Stimulated activated CD4-positive, alpha-beta T cell treated with anti-CD3 and anti-CD28 coated beads, TNF-alpha, amount 100 ng/mL, for 1 hour (primary cell): Measurements from ENCODE around the gene M1AP.
A peak's percentile ranks its signal among the peaks of the same experiment; 100 is the strongest.

Experiments used
- DNase-seq, 3 donors: peaks; one replicate each; pipeline ENCODE4 v3.0.0-alpha.2; 2020; ENCODE audit warnings: low read depth in 3 of 3, low spot score in 1 of 3

The M1AP gene

DNA sequence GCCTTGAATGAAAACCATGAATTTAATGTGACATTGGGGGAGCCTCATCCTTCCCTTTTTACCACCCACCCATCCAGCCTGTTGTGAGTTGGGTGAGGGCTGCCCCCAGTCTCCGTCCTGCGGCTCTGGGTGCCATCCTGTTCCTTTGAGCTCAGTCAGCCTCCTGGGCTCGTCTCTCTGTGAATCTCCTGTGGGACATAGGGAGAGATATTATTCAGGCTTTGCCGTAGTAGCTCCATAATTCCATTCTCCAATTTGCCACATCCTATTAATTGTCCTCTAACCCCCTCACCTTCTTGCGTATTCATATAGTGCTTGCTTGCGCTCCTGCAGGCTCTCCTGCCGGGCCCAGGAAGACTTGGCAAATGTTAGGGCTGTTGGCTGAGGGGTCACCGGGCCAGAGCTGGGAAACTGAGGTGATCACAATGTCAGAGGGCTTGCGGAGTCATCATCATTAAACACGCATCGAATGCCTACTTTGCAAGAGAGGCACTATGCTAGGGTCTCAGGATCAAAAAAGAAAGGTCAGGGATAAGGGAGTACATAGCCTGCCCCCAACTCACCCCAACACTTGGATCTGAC lies 121.4 kb downstream of the M1AP start:
- DNase-seq: no peak

DNA sequence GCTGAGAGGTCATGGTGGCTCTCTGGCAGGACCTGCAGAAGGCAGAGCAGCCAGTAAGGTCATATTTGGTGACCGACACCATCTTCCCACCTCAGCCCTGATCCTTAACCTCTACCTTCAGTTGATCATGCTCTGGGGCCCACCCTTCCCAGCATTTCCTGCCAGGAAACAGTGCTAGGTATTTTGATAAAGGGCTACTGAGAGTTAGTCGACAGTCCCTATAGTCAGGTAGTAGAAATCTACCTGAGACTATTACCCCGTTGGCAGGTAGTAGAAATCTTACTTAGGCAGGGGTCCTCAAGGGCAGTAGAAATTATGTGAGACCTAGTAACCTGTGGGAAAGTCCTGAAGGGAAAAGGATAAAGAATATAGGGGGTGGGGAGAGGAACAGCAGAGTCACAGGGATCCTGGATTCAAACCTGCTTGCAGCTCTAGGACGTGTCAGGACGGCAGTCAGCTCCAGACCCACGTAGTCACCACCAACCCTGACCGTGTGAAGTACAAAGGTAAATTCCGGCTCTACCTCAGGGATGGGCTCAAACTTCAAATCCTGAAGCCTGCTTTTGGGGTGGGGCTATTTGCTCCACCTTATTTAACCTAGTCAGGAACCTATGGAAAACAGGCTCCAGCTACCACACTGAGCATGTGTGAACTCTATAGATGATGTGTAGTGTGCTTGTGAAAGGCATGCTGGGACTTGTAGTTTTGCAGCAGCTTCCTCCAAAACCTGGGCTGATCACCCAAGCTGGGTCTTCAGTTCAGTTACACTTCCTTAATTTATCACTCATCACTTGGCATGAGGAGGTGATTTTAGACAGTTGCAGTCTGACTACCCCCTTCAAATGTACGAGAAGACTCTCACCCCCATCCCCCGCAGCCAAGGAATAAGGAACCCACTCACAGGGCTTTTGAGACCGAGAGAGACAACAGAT lies 122.1 kb downstream of the M1AP start, which contains the start of gene DQX1:
Gene DQX1, minus strand, starts transcription at position 515 of the 932 bp plus-strand sequence. Its CDS starts 502 bp downstream, at position 13.
- no peak for DNase-seq

DNA sequence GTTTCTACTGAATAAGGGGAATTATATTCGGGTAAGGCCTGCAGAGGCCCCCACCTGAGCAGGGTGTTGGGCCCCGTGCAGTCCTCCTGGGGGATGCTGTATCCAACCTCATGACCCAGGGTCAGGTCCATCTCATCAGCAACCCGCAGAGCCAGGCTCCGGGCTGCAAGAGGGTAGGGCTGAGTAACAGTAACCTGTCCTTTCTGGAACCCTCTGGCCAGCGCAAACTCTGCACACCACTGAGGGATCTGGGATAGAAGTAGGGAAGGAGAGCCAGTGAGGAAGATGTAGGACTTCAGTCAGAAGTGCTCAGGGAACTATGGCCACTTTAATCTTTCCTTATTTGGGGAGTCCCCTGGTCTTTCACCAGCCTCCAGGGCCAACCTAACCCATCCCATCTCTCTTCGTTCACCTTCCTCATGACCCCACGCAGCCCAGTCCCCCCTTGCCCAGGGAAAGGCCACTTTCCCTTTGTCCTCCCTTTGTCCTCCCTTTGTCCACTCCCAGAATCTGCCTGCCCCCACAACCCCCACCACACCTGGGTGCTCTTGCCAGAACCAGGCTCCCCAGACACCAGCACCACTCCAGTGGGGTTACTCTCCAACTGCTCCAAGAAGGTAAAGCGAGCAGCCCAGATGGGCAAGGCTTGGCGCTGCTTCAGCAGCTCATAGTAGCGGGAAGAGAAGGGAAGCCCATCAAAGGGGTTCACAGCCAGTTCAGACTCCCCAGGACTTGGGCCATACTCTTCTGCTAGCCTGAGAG lies 123.0 kb downstream of the M1AP start:
- no peak for DNase-seq

DNA sequence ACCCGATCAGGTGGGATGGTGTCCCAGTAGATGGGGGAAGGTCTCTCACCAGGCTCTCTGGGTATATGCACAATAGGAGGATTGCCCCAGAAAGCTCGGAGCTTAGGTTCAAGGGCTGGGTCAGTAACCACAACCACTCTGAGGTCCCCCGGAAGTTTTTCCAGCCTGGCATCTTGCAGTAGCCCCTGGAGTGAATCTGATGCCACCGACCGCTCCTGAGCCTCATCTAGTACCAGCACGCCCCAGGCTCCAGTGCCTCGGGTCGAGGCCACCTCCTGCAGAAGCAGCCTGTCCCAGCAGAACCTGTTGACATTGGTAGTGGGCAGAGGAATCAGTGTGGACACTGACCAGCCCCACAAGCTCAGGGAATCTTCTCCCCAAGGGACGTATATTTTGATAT lies 124.1 kb downstream of the M1AP start:
- no peak for DNase-seq

DNA sequence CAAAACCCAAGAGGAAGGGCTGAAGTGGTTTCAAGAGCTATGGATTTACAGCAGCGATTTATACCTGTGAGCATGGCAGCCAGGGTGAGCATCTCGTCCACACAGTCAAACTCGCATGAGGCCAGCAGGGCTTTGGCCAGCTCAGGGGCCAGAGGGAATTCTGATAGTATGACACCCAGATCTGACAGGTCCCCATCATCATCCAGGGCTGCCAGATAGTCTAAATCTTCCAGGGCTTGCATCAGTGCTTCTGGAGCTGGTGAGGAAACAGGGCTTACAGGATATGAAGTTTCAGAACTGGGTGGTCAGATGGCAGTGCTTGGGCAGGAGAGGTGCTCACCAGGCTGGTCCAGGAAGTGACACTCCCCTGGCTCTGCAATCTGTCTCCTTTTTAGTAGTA lies 125.6 kb downstream of the M1AP start:
- no peak for DNase-seq

DNA sequence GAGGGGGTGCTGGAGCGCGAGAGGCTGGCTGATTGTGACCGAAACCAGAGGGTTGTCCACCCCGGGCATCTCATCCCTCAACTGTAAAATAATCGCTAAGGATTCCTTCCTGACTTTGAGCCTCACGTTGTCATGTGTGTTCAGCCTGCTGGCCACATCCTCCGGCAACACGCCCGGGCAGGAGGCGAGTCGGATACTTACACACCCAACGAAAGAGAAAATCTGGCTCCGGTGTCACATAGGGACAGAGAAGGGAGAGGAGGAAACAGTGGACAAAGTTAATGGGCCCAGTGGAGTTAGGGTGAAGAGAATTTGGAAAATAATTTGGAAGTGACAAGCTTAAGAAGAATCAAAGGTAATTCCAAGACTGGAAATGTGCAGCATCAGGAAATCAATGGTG lies 131.5 kb downstream of the M1AP start:
- DNase-seq: no peak

DNA sequence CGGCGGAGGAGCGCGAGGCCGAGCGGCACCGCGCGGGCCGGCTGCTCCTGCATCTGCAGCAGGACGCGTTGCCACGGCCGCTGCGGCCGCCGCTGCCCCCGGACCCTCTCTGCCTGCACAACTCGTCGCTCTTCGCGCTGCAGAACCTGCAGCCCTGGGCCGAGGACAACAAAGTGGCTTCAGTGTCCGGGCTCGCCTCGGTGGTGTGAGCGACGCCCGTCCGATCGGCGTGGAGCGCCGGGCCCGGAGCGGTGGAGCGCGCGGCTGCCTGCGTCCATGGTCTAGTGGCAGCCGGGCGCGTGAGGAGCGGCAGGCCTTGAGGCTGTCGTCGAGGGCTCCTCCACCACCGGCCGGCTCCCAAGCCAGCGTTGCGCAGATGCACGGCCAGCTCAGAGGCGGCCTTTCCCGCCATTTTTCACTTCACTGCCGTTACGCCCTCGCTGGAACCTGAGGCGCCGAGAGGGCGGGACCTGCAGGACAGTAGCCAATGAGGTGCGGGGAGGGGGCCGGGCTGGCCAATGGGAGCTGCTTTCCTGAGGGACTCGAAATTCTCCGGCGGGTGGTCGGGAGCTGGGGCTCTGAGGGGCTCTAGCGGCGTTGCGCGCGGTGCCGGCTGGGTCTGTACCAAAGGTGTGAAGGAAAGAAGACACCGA lies 132.0 kb downstream of the M1AP start:
- peak in 2 of 3 donors; percentile 58 to 80 for DNase-seq

DNA sequence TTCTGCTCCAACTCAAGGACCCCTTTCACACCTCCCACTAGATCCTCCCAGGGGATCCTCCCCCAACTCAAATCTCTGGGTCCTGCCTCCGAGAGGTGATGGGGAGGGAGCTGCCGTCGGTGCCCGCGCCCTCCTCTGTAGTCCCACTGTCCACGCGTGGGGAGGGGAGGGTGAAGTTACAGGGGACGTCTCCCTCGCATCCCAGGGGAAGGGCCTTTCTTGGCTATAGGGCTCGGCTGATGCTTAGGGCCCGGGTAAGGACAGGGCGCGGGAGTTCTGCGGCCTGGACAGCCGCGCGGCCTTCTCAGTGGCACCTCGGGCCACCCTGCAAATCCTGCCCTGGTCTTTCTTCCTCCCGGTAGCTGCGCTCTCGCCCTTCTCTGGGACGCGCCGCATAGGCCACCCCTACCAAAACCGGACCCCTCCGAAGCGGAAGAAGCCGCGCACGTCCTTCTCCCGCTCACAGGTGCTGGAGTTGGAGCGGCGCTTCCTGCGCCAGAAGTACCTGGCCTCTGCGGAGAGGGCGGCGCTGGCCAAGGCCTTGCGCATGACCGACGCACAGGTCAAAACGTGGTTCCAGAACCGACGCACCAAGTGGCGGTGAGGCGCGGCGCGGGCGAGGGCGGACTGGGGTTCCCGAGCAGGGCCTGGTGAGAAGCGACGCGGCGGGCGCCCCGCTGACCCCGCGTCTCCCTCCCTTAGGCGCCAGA lies 132.7 kb downstream of the M1AP start:
- DNase-seq: no peak

DNA sequence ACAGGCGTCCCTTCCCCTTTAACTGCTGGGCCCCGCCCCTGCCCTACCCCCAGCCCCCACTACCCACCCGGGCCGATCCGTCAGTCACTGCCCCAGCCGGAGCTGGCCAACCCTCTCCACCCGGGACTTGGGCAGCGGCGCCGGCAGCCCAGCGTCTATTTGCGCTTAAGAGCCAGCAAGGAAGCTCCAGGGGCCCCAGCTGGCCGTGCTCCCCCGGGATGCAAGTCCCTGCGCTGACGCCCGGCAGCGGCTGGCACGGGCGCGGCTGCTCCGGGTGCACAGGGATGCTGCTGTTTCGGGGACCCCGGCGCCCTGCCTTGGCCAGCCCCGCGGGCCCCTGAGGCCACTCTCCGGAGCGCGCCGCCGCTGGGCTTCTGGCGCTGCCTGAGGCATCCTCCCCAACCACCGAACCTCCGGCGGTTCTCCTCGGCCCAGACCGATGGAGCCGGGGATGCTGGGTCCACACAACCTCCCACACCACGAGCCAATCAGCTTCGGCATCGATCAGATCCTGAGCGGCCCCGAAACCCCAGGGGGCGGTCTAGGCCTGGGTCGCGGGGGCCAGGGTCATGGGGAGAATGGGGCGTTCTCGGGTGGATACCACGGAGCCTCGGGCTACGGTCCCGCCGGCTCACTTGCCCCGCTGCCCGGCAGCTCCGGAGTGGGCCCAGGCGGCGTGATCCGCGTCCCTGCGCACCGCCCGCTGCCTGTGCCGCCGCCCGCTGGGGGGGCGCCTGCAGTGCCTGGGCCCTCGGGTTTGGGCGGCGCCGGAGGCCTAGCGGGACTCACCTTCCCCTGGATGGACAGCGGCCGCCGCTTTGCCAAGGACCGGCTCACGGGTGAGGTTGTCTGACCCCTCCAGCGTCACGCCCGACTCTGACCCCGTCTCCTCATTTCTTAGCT lies 133.5 kb downstream of the M1AP start, which contains the start of gene TLX2:
Gene TLX2, plus strand, starts transcription at position 83 of the 903 bp plus-strand sequence. Its CDS starts 357 bp downstream, at position 440.
- DNase-seq: no peak

DNA sequence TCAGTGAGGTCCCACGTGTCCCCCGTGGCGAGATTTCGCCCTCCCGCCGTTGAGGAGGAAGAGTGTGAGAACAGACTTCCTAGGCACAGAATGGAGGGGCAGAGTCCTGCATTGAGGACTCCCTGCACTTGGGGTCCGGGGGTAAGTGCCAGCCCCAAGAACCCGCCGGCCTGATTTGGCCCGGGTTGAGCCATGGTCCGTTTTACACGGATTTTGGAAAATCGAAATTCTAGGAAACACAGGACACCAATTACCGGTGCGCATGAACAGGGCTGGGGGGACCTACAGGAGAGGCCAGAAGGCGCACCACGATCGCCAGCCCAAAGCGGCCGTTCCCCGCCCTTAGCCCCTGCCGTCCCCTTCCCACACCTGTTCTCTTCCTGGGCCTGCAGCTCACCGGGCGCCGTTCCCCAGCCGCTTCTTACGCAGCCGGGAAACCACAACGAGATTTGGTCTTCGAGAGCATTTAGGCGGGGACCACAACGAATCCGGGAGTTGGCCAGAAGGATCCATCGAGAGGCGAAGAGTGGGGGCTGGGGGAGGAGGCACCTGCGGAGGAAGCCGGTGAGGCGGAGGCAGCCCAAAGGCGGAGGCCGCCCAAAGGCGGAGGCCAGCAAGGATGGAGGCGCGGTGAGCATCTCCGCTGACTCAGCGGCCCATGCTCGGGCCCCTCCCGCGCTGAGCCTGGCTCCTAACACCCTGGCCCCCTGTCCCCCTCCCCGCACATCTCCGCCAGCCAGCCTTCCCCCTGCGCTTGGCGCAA lies 134.3 kb downstream of the M1AP start:
- DNase-seq: no peak

DNA sequence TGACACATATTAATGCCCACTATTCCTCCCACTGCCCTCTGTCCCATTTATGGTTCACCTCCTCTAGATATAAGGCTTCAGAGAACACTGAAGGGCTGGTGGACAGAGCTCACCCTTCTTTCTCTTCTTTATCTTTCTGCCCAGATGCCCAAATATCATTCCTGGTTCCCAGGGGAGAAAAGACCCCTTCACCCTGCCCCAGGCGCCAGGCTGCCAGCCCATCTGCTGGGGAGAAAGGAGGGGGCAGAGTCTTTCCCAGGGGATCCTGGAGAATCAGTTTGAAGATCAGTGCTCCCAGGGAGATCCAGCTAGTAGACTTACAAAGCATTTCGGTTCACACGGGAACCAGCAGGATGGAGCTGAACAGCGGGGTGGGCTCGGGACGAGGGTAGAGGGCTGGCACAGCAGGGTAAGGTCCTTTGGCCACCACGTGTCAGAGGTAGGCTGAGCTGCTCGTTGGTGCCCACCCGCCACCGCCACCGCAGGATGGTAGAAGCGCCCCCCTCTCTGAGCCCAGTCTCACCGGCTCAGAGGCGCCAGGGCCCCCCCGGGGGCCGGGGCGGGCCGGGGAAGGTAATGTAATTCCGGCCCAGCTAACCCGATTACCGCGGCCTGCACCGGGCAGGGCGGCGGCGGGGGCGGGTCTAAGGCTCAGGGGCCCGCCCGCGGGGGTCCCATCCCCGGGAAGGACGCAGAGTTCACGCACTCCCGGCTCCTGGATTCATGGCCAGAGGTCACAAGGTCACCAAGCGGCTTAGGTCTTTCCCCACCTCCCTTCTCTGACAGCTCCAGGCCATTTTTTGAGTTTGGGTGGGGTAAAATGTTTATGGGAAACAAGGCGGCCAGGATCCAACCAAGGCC lies 135.2 kb downstream of the M1AP start:
- no peak for DNase-seq

DNA sequence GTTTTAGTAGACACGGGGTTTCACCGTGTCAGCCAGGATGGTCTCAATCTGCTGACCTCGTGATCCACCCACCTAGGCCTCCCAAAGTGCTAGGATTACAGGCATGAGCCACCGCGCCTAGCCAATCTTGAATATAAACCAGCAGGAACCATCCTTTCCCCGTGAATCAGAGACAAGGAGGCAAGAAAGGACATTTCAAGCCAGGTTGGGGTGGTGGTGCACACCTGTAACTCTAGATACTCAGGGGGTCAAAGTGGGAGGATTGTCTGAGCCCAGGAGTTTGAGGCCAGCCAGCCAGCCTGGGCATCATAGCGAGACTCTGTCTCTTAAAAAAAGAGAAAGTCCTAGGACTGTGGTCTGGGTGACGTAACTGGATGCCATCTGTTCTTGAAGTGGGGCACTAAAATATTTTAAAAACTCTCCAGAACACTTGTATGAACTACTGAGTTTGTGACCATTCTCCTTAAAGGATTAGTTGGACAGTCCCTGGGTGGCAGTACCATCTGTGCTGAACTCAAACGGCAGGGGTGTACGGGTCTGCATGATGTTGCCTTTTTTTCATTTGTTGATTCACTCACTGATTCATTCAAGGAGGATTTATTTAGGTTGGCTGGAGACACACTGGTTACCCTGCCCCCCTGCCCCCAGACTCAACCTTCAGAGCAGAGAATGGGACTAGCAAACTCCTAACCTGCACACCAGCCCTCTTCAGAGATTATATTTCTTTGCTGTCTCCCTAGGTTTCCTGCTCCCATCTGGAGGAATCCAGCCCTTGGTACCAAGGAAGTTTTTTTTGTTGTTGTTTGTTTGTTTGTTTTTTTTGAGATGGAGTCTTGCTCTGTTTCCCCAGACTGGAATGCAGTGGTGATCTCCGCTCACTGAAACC lies 136.8 kb downstream of the M1AP start:
- DNase-seq: no peak

DNA sequence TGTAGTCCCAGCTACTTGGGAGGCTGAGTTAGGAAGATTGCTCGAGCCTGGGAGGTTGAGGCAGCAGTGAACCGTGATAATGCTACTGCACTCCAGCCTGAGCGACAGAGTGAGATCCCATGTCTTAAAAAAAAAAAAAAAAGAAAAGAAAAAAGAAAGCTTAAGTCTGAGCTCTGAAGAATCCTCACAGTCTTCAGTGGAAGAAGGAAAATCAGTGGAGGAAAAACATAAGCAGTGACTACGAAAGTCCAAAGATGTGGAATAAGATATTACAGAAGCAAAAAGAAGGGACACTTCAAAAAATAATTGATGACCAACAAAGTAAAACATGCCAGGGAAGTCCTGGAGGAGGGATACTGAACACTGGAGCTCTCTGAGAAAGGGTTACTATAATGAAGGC lies 137.9 kb downstream of the M1AP start:
- no peak for DNase-seq

DNA sequence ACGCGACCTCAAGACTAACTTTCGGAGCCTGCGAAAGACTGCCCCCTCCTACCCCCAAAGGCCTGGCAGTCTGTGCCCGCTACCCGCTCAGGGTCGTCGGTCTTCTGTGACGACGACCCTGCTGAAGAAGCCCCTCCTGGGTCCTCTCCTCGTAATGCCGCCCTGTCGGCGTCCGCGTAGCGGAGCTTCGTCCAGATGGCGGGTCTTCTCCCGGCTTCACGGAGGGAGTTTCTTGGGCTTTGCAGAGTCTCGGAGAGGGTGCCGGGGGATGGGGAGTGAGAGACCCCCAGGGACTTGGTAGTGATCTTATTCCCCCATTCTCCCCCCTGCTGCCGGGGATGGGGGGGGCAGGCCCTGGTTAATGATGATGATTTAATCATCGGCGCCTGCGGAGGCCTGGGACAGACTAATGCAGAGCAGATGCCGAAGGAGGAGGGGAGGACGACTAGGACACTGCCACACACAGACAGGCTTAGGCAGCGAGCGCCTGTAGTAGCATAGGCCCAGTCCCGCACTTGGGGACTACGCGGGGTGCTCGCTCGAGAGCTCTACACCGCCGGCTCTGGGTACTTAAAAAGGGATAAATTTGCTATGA lies 140.1 kb downstream of the M1AP start:
- DNase-seq: no peak
